CD1c-positive myeloid dendritic cell (primary cell): Measurements from ENCODE around the gene NMT2.

ENCODE experiments used
- DNase-seq: peaks from one replicate; pipeline ENCODE4 v3.0.0-alpha.2; 2016; ENCODE audit errors: extremely low spot score

Gene NMT2

DNA sequence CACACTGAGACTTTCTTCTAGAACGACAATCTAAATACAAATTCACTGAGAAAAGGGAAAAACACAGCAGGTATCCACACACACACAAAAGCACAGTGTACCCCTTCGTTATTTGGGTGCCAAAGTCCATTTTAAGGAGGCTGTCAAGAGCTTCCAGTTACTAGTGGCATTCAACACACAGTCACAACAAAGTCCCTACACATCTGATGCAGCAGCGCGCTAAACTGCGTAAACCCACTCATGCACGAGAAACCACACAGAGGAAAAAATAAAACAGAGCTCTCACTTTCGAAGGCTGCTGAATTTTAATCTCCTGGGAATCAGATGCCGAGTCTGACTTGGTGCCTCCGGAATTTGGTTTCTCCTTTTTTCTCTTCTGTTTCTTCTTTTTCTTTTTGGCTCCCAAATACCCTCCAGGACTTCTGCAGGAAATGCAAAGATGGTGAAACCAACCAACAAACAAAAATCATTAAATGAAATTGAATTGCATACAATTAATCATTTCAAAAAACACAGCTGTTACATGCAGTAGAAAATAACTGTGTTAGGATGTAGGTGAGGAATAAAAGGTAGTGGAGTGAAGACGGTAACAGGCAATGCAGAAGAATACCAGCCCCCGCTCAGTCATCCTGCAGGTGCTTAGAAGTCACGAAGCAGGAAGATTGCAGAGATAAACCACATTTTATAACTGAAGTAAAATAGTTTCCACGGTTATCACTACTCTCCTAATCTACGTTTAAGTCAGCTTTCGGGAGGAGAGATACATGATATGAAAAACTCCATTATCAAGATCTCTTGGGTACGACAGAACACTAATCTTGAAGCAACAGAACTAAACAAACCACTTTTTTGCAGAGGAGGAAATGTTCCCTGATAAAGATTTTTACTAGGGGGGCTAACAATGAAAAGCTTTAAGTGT is 27.1 kb downstream of the NMT2 start:
- no peak for DNase-seq

- no peak for DNase-seq
Observed at GRCh38 chr10:15140698-15141097, 27.8 kb downstream of the NMT2 start.

DNA sequence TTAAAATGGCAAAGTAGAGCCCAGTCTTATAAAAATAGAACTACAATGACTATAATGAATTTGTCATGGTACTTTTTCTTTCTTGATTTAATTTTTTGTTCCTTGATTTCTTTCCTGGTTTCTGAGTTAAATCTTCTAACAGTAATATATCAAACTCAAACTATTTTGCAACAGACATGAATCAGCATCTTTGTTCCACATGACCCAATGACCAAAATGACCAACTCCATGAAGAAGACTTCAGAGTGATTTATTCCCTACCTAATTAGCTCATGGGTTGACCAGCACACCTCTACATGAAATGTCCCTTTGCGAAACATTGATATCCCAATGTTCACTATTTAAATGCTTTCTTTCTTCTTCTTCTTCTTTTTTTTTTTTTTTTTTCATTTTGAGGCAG is 30.9 kb downstream of the NMT2 start:
- DNase-seq: no peak

GRCh38 chr10:15137036-15137359 is 31.5 kb downstream of the NMT2 start:
- no peak for DNase-seq

DNA sequence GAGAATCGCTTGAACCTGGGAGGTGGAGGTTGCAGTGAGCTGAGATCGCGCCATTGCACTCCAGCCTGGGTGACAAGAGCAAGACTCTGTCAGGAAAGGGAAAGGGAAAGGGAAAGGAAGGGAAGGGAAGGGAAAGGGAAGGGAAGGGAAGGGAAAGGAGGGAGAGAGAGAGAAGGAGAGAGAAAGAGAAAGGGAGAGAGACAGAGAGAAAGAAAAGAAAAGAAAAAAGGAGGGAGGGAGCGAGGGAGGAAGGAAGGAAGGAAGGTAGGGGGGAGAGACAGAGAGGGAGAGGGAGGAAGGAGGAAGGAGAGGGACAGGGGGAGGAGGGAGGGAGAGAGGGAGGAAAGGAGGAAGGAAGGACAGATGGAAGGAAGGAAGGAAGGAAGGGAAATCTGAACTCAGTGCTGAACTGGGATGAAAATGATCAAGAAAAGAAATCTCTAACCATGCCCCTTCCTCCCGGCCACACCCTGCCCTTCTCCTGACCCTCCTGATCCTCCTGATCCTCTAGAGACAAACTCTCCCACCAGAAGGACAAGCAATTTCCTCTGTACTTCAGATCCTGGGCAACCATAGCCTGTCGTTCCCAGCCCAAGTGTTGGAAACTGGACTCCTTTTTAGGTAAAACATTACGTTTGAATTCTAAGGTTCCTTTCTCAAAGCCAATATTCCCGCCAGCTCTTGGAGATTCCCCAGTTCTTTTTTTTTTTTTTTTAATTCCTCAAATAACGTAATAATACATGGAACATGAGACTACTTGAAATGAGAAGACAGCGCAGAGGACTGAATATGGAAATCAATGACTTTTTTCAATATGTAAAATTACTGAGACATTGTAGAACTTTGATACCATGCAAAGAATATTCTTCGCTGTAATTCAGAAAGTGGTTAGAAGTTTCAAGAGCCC is 32.1 kb downstream of the NMT2 start:
- DNase-seq: no peak

GRCh38 chr10:15131330-15131729 is 37.2 kb downstream of the NMT2 start:
- DNase-seq: no peak

- DNase-seq: no peak
Observed at GRCh38 chr10:15124908-15125307, 43.6 kb downstream of the NMT2 start.

GRCh38 chr10:15124190-15124589 is 44.3 kb downstream of the NMT2 start:
- DNase-seq: no peak

GRCh38 chr10:15123749-15124184 is 44.7 kb downstream of the NMT2 start:
- no peak for DNase-seq

DNA sequence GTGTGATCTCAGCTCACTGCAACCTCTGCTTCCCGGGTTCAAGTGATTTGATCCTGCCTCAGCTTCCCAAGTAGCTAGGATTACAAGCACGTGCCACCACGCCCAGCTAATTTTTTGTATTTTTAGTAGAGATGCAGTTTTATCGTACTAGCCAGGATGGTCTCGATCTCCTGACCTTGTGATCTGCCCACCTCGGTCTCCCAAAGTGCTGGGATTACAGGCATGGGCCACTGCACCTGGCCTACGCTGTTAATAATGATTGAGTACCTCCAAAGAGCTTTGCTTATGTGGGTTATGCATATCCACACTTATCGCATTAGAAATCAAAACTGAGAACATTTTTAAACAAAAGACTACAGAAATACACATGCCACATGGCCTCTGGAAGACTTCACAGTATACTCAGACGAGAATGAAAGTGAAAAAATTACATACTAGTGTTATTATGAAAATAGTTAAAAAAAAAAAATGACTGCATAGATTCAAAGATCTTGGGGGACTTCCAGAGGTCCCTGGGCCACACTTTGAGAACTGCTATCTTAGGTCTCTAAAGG is 45.9 kb downstream of the NMT2 start:
- DNase-seq: no peak

DNA sequence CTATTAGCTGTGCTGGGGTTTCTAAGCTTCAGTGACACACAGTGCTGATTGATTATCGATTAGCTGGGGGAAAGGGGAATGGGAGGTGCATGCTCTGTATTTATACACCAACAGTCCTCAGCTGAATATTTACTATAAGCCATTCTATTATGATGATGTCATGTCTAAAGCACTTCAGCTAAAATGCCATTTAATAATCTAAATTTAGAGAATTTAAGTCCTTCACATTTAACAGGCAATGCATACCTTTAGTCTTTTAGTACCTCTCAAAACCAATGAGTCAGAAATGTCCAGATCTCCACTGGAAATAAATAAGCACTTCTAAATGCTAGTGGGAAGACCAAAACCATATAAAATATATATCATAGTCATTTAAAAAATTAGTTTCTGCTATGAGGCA is 46.8 kb downstream of the NMT2 start:
- no peak for DNase-seq

- no peak for DNase-seq
Observed at GRCh38 chr10:15120523-15120922, 48.0 kb downstream of the NMT2 start.

GRCh38 chr10:15118615-15119014 is 49.9 kb downstream of the NMT2 start:
- no peak for DNase-seq

DNA sequence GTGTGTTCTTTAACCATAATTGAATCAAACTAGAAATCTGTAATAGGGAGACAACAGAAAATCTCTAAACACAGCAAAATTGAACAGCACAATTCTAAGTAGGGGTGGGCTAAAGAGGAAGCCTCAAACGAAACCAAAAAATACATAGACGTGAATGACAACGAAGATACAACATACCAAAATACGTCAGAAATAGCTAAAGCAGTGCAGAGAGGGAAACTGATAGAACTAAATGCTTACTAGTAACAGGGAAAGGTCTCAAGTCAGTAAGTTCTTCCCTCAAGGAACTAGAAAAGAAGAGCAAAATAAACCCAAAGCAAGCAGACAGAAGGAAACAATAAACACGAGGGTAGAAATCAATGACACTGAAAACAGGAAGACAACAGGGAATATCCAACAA is 52.3 kb downstream of the NMT2 start:
- DNase-seq: no peak

- DNase-seq: no peak
Observed at GRCh38 chr10:15113766-15114165, 54.7 kb downstream of the NMT2 start.

- no peak for DNase-seq
Observed at GRCh38 chr10:15112657-15113056, 55.8 kb downstream of the NMT2 start.

DNA sequence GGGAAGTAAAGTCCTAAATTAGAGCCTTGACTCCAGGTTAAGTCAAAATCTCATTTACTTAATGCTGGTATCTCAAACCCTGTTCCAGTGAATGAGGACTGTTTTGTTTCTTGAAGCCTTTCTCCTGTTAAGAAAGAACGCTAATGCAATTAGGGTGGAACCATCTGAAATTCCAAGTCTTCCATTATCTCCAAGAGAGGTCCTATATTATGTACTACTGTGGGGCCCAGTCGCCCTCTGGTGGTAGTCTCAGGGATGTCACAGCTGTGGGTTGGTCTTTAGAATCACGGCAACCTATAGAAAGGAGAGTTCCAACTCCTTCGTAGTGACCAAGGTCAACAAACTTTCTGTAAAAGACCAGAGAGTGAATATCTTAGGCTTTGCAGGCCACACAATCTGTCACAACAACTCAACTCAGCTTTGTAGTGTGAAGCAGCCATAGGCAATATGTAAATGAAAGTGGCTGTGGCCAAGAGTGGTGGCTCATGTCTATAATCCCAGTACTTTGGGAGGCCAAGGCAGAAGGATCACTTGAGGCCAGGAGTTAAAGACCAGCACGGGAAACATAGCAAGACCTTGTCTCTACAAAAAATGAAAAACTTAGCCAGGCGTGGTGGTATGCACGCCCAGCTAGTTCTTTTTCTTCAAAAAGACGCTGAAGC is 62.0 kb downstream of the NMT2 start:
- DNase-seq: peak; percentile 78

DNA sequence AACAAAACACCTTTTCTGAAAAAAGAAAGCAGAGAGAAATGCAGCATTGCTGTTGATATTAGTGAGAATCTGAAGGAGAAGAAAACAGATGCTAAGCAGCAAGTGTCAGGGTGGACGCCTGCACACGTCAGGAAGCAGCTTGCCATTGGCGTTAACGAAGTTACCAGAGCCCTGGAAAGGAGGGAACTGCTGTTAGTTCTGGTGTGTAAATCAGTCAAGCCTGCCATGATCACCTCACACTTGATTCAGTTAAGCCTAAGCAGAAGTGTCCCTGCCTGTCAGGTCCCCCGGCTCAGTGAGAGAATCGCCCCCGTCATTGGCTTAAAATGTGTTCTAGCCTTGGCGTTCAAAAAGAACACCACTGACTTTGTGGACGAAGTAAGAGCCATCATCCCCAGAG is 65.0 kb downstream of the NMT2 start:
- no peak for DNase-seq

DNA sequence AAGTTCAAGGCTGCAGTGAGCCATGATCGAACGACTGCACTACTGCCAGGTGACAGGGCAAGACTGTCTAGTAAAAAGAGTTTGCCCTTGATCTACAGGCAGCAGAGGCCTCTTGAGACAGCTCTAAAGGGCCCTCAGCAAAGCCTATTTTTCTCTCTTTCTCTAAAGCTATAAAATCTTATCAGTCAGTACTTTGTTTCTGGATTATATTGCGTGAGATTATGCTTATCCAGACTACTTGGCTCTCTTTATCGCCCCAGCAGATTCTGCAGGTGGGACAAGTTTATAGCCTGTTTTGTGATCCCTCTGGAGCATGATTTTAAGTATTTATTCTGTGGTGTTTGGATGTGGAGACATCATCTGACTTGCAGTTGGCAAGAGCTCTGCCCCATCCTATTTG is 68.6 kb downstream of the NMT2 start:
- DNase-seq: no peak

DNA sequence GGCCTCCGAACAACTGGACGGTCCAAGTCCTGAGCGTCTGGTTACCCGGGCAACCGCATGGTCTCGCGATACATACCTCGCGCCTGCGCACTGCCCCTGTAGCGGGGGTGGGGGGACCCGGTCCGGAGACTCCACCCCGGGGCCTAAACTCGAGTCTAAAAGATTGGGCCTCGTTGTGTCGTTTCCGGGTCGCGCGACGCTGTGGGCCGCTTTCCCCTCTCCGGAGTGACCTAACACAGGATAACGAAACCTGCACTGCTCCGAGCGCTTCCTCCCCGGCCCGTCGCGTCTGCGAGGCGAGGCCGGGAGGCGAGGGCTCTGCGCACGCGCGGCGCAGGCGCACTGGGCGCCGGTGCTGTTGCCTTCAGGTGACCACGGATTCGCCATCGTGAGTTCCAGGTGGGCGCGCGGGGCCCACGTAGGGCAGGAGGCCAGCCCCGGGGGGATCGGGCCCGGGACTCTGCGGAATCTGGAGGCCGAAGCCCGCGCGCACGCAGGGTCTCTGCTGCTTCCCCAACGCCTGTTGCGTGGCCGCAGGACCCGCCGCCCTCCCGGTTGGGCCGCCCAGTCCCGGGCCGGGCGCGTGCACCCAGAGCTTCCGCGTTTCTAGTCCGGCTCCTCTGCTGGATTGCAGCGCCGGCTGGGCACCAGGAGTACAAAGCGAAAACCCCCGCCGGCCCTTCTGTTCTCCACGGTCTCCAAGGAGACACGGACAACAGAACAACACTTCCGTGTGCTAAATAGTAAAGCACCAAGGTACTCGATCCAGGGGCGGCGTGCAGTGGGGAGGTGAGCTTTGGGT is 71.3 kb downstream of the NMT2 start, which contains the start of gene RPP38:
RPP38 (plus strand) TSS at position 345 of the 802 bp plus-strand sequence. CDS start 5,960 bp downstream, outside the sequence.
- peak; percentile 97 for DNase-seq

GRCh38 chr10:15096661-15097010 is 71.9 kb downstream of the NMT2 start:
- peak; percentile 5 for DNase-seq
